ENCODE measurements around the gene ARID3B.

Gene ARID3B

DNA sequence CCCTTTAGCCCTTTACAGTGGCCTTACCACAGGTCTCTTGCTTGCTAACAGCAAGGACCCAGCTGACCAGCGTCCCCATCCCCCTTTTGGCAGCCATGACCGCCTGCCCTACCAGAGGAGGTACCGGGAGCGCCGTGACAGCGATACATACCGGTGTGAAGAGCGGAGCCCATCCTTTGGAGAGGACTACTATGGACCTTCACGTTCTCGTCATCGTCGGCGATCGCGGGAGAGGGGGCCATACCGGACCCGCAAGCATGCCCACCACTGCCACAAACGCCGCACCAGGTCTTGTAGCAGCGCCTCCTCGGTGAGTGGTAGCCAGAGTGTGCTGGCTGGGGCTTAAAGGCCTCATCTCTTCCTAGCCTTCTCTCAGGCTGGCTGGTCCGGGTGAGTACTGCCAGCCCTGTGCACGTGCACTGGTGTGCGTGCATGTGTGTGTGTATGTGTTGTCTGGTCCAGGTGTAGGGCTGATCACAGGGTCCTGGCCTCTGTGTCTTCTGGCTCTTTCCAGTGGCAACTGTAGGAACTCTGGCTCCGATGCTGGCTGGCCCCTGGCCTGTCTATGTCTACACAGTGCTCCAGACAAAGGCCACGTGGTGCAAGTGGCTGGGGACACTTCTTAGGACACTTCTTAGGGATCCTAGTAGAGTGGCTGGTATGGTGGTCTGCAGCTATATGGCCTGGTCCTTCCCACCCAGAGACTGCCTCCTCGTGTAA is 79.1 kb downstream of the ARID3B start:
- ChIA-PET POLR2A (interaction anchor here (0.6 to 7.6 kb wide), 4 partner anchors 11 to 159 kb away, joined by 3 to 70 read pairs (median 10); partner anchors contain the start of genes ARID3B and UBL7), CTCF (interaction anchor here (1.7 to 4.8 kb wide), 2 partner anchors 12 to 151 kb away, joined by 7 to 26 read pairs; no protein-coding TSS in a partner anchor)
- DNase-seq (ENCODE audit: extremely low spot score): no peak
- no peak for TF ChIP-seq CTBP1 (IDR thresholded peaks at IDR 0.05; ENCODE audit: borderline replicate concordance)
- no peak for TF ChIP-seq ZNF384 (IDR thresholded peaks at IDR 0.05)
- no peak for TF ChIP-seq HDGF (IDR thresholded peaks at IDR 0.05; ENCODE audit: borderline replicate concordance)
- no peak for TF ChIP-seq NFRKB (IDR thresholded peaks at IDR 0.05)
- TF ChIP-seq TARDBP (IDR thresholded peaks at IDR 0.05): no peak
- TF ChIP-seq ARNT (IDR thresholded peaks at IDR 0.05): no peak
- no peak for TF ChIP-seq FOXK2 (IDR thresholded peaks at IDR 0.05)
- no peak for TF ChIP-seq L3MBTL2 (conservative IDR thresholded peaks at IDR 0.05)
- TF ChIP-seq PKNOX1 (IDR thresholded peaks at IDR 0.05): no peak
- no peak for TF ChIP-seq SUZ12 (IDR thresholded peaks at IDR 0.05)

GRCh38 chr15:74620636-74621545 is 79.9 kb downstream of the ARID3B start:
- peak; percentile 90; the same call in 1 of the 2 replicates for TF ChIP-seq HDGF (IDR thresholded peaks at IDR 0.05; ENCODE audit: borderline replicate concordance)
- no peak for TF ChIP-seq FOXK2 (IDR thresholded peaks at IDR 0.05)
- CTCF ChIA-PET: interaction anchor here (0.5 to 4.8 kb wide), 13 partner anchors 8 to 173 kb away, joined by 3 to 27 read pairs (median 4); no protein-coding TSS in a partner anchor
- POLR2A ChIA-PET: interaction anchor here (0.6 to 0.7 kb wide), 2 partner anchors 11 to 139 kb away, joined by 3 to 5 read pairs; no protein-coding TSS in a partner anchor
- peak; percentile 83 for DNase-seq (ENCODE audit: extremely low spot score)

- no peak for DNase-seq (ENCODE audit: extremely low spot score)
- CTCF ChIA-PET: interaction anchor here (0.5 to 2.5 kb wide), 13 partner anchors 8 to 172 kb away, joined by 3 to 27 read pairs (median 3); no protein-coding TSS in a partner anchor
- TF ChIP-seq LEF1 (IDR thresholded peaks at IDR 0.05; ENCODE audit: borderline replicate concordance): no peak
- TF ChIP-seq CTBP1 (IDR thresholded peaks at IDR 0.05; ENCODE audit: borderline replicate concordance): no peak
- no peak for TF ChIP-seq PKNOX1 (IDR thresholded peaks at IDR 0.05)
- no peak for TF ChIP-seq BHLHE40 (IDR thresholded peaks at IDR 0.05; ENCODE audit: borderline replicate concordance)
- no peak for TF ChIP-seq TARDBP (IDR thresholded peaks at IDR 0.05)
- no peak for TF ChIP-seq NFRKB (IDR thresholded peaks at IDR 0.05)
- no peak for TF ChIP-seq L3MBTL2 (conservative IDR thresholded peaks at IDR 0.05)
- no peak for TF ChIP-seq ARNT (IDR thresholded peaks at IDR 0.05)
- no peak for TF ChIP-seq SP1 (IDR thresholded peaks at IDR 0.05)
- POLR2A ChIA-PET: interaction anchor here (0.7 kb wide), 1 partner anchor 139 kb away, joined by 3 read pairs; no protein-coding TSS in a partner anchor
Measured at GRCh38 chr15:74621546-74621920, 80.5 kb downstream of the ARID3B start.

DNA sequence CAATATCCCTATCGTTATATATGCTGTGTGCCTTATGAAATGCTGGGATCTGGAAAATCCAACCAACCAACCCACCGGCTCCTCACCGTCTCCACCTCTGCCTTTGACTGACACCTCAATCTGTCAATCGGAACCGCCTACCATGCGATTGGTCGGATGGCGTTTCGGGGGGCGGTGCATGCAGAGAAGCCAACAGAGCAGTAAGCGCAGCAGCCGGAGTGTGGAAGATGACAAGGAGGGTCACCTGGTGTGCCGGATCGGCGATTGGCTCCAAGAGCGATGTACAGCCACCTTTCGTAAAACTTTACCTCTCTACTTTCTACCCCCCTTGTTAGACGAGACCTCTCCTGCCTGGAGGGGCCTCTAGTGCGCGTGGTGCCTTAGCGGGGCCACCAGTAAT is 80.9 kb downstream of the ARID3B start:
- no peak for DNase-seq (ENCODE audit: extremely low spot score)
- TF ChIP-seq FOXK2 (IDR thresholded peaks at IDR 0.05) (no peak), FOXM1 (IDR thresholded peaks at IDR 0.05; ENCODE audit: borderline replicate concordance) (no peak), PKNOX1 (IDR thresholded peaks at IDR 0.05) (peak; percentile 92), TARDBP (IDR thresholded peaks at IDR 0.05) (no peak)
- CTCF ChIA-PET: interaction anchor here (0.6 to 2.5 kb wide), 8 partner anchors 9 to 194 kb away, joined by 3 to 27 read pairs (median 4); no protein-coding TSS in a partner anchor
- POLR2A ChIA-PET: no interaction called here

GRCh38 chr15:74622758-74623157 is 81.7 kb downstream of the ARID3B start:
- ChIA-PET POLR2A (interaction anchor here (3.1 kb wide), 1 partner anchor 137 kb away, joined by 12 read pairs; no protein-coding TSS in a partner anchor), CTCF (interaction anchor here (0.9 to 2.5 kb wide), 4 partner anchors 9 to 146 kb away, joined by 3 to 27 read pairs (median 8); no protein-coding TSS in a partner anchor)
- TF ChIP-seq NFRKB (IDR thresholded peaks at IDR 0.05) (no peak), SP1 (IDR thresholded peaks at IDR 0.05) (no peak), FOXA1 (IDR thresholded peaks at IDR 0.05) (no peak), CTBP1 (IDR thresholded peaks at IDR 0.05; ENCODE audit: borderline replicate concordance) (no peak), L3MBTL2 (conservative IDR thresholded peaks at IDR 0.05) (no peak), LEF1 (IDR thresholded peaks at IDR 0.05; ENCODE audit: borderline replicate concordance) (no peak), SUZ12 (IDR thresholded peaks at IDR 0.05) (no peak), HDGF (IDR thresholded peaks at IDR 0.05; ENCODE audit: borderline replicate concordance) (no peak), PKNOX1 (IDR thresholded peaks at IDR 0.05) (no peak)
- DNase-seq (ENCODE audit: extremely low spot score): no peak
